Measurements from ENCODE around the gene EVX2. TPM values are rescaled to one million over a fixed set of nuclear protein-coding genes. Genes with fewer than 3 reads are reported as not detected.
A peak's percentile ranks its signal among the peaks of the same experiment; 100 is the strongest.

The EVX2 gene
- total RNA-seq, 2 donors from 2014 or later: not detected

- Mint-ChIP-seq H3K9me3 (peaks cover 4% of the 10 kb centered on the region), H3K4me3 (no peak within 1 kb of the TSS), H3K36me3 (ENCODE audit: low read depth) (peaks cover 7% of the 10 kb centered on the region), H3K4me1 (peaks cover 8% of the 10 kb centered on the region), H3K27ac (no peak within 1 kb of the TSS), H3K27me3 (peaks cover 78% of the 10 kb centered on the region)
- no peak for ATAC-seq (replicated peaks)
Measured at GRCh38 chr2:176115883-176116813, 32.4 kb upstream of the EVX2 start, which contains the start of gene HOXD10. Gene HOXD10 (plus strand): TSS chr2:176116778. CDS start chr2:176116834, 56 bp downstream.

GRCh38 chr2:176114930-176115625 lies 31.3 kb upstream of the EVX2 start:
- Mint-ChIP-seq H3K4me1 (peaks cover 8% of the 10 kb centered on the region), H3K4me3 (no peak overlapping the region), H3K36me3 (ENCODE audit: low read depth) (peaks cover 5% of the 10 kb centered on the region), H3K27me3 (peaks cover 76% of the 10 kb centered on the region), H3K27ac (no peak overlapping the region), H3K9me3 (peaks cover 4% of the 10 kb centered on the region)
- no peak for ATAC-seq (replicated peaks)

- peaks cover 4% of the 10 kb centered on the region for H3K9me3 Mint-ChIP-seq
- no peak for ATAC-seq (replicated peaks)
Measured at GRCh38 chr2:176114120-176114929, 30.6 kb upstream of the EVX2 start.

GRCh38 chr2:176112375-176113302 lies 28.9 kb upstream of the EVX2 start:
- H3K4me3 Mint-ChIP-seq: no peak overlapping the region
- peaks cover 5% of the 10 kb centered on the region for H3K4me1 Mint-ChIP-seq
- no peak overlapping the region for H3K27ac Mint-ChIP-seq
- H3K9me3 Mint-ChIP-seq: peaks cover 4% of the 10 kb centered on the region
- no peak for ATAC-seq (replicated peaks)
- peaks cover 68% of the 10 kb centered on the region for H3K27me3 Mint-ChIP-seq
- H3K36me3 Mint-ChIP-seq (ENCODE audit: low read depth): peaks cover 9% of the 10 kb centered on the region

More at GRCh38 chr2:176114120-176114929, 30.6 kb upstream of the EVX2 start:
- Mint-ChIP-seq H3K27me3 (peaks cover 76% of the 10 kb centered on the region), H3K4me3 (no peak overlapping the region), H3K4me1 (peaks cover 12% of the 10 kb centered on the region), H3K36me3 (ENCODE audit: low read depth) (peaks cover 4% of the 10 kb centered on the region), H3K27ac (no peak overlapping the region)

- Mint-ChIP-seq H3K4me1 (peaks cover 5% of the 10 kb centered on the region), H3K27me3 (peaks cover 64% of the 10 kb centered on the region), H3K27ac (no peak overlapping the region), H3K4me3 (no peak overlapping the region), H3K36me3 (ENCODE audit: low read depth) (peaks cover 9% of the 10 kb centered on the region), H3K9me3 (peaks cover 4% of the 10 kb centered on the region)
- ATAC-seq (replicated peaks): no peak
Measured at GRCh38 chr2:176111846-176112374, 28.1 kb upstream of the EVX2 start.

GRCh38 chr2:176111309-176111663 lies 27.5 kb upstream of the EVX2 start:
- ATAC-seq (replicated peaks): no peak
- Mint-ChIP-seq H3K4me3 (no peak overlapping the region), H3K36me3 (ENCODE audit: low read depth) (peaks cover 12% of the 10 kb centered on the region), H3K9me3 (peaks cover 4% of the 10 kb centered on the region), H3K27ac (no peak overlapping the region), H3K27me3 (peaks cover 60% of the 10 kb centered on the region), H3K4me1 (peaks cover 8% of the 10 kb centered on the region)

GRCh38 chr2:176110415-176111308 lies 26.9 kb upstream of the EVX2 start:
- H3K27me3 Mint-ChIP-seq: peaks cover 64% of the 10 kb centered on the region
- peaks cover 4% of the 10 kb centered on the region for H3K9me3 Mint-ChIP-seq
- no peak for ATAC-seq (replicated peaks)
- peaks cover 14% of the 10 kb centered on the region for H3K4me1 Mint-ChIP-seq
- H3K27ac Mint-ChIP-seq: no peak overlapping the region
- no peak overlapping the region for H3K4me3 Mint-ChIP-seq
- peaks cover 18% of the 10 kb centered on the region for H3K36me3 Mint-ChIP-seq (ENCODE audit: low read depth)

GRCh38 chr2:176109946-176110345 lies 26.2 kb upstream of the EVX2 start:
- Mint-ChIP-seq H3K27ac (no peak overlapping the region), H3K4me3 (no peak overlapping the region), H3K36me3 (ENCODE audit: low read depth) (peaks cover 25% of the 10 kb centered on the region), H3K27me3 (peaks cover 67% of the 10 kb centered on the region), H3K9me3 (peaks cover 4% of the 10 kb centered on the region), H3K4me1 (peaks cover 15% of the 10 kb centered on the region)
- ATAC-seq (replicated peaks): no peak

- peaks cover 15% of the 10 kb centered on the region for H3K4me1 Mint-ChIP-seq
- H3K27me3 Mint-ChIP-seq: peaks cover 70% of the 10 kb centered on the region
- ATAC-seq (replicated peaks): no peak
- H3K36me3 Mint-ChIP-seq (ENCODE audit: low read depth): peaks cover 26% of the 10 kb centered on the region
- peaks cover 4% of the 10 kb centered on the region for H3K9me3 Mint-ChIP-seq
- no peak overlapping the region for H3K27ac Mint-ChIP-seq
- peak overlapping the region; percentile 13 for H3K4me3 Mint-ChIP-seq
Measured at GRCh38 chr2:176109192-176109901, 25.6 kb upstream of the EVX2 start.

GRCh38 chr2:176107731-176108181 lies 24.0 kb upstream of the EVX2 start:
- Mint-ChIP-seq H3K27ac (no peak overlapping the region), H3K9me3 (no peaks in the 10 kb centered on the region), H3K4me1 (peaks cover 15% of the 10 kb centered on the region), H3K36me3 (ENCODE audit: low read depth) (peaks cover 26% of the 10 kb centered on the region), H3K27me3 (peaks cover 69% of the 10 kb centered on the region), H3K4me3 (no peak overlapping the region)
- ATAC-seq (replicated peaks): no peak

GRCh38 chr2:176106581-176107539 lies 23.1 kb upstream of the EVX2 start, which contains the start of gene HOXD11:
Gene HOXD11 (plus strand): TSS chr2:176107280. CDS start chr2:176107356, 76 bp downstream.
- Mint-ChIP-seq H3K9me3 (no peaks in the 10 kb centered on the region), H3K4me1 (peaks cover 15% of the 10 kb centered on the region), H3K4me3 (peak within 1 kb of the TSS; percentile 47), H3K27ac (no peak within 1 kb of the TSS), H3K36me3 (ENCODE audit: low read depth) (peaks cover 26% of the 10 kb centered on the region), H3K27me3 (peaks cover 72% of the 10 kb centered on the region)
- no peak for ATAC-seq (replicated peaks)
